Right lobe of liver (tissue), 6 donors: Measurements from ENCODE around the gene C2CD5. TPM values are rescaled to one million over a fixed set of nuclear protein-coding genes. Genes with fewer than 3 reads are reported as not detected.

Experiments
- ATAC-seq, 4 donors: fragments of 200-7000 bp; cut with Tn5 transposase; one replicate each; pipeline ENCODE4 v1.9.1; 2020; ENCODE audit warnings: mild to moderate bottlenecking in 4 of 4, moderate library complexity in 4 of 4
- DNase-seq, 3 donors: peaks; one replicate each; pipeline ENCODE4 v3.0.0-alpha.2; 2020
- H3K27ac ChIP-seq, 3 donors: fragments of 200-600 bp; one replicate each; pipeline ENCODE4 v1.8.0; 2022
- H3K27me3 ChIP-seq, 2 donors: fragments of 200-600 bp; one replicate each; pipeline ENCODE4 v1.8.0; 2022
- H3K36me3 ChIP-seq, 4 donors: fragments of 200-600 bp; sonication (generic) in 1 of 4; one replicate each; pipeline versions ENCODE4 v1.5.1 to v1.8.0; 2017 to 2022; ENCODE audit warnings: control low read depth in 1 of 4
- H3K4me1 ChIP-seq, 4 donors: fragments of 200-600 bp; sonication (generic) in 1 of 4; one replicate each; pipeline versions ENCODE4 v1.5.1 to v1.8.0; 2017 to 2022; ENCODE audit warnings: control low read depth in 1 of 4
- H3K4me3 ChIP-seq, 3 donors: fragments of 200-600 bp; one replicate each; pipeline ENCODE4 v1.8.0; 2022
- H3K9me3 ChIP-seq, 4 donors: fragments of 200-600 bp; sonication (generic) in 1 of 4; one replicate each; pipeline versions ENCODE4 v1.5.1 to v1.8.0; 2017 to 2022; ENCODE audit warnings: control low read depth in 1 of 4
- POLR2A ChIP-seq: fragments of 450-650 bp; IDR thresholded peaks from one replicate; pipeline ENCODE4 v1.6.1; 2017; ENCODE audit warnings: antibody characterized with exemption, mild to moderate bottlenecking
- WGBS: methylation state at CpG from one replicate; pipeline ENCODE4 v1.1.6; 2018; ENCODE audit warnings: low coverage, low lambda C conversion rate; ENCODE audit not compliant: insufficient coverage; ENCODE audit errors: missing lambda C conversion rate; 5-methylcytosine and 5-hydroxymethylcytosine counted together
- intact Hi-C, 2 donors: fragments of 100-400 bp; cut with DNase I; formaldehyde crosslinking; loops; one replicate each; pipeline versions ENCODE4 v1.11.2 to v1.14.1; 2022
- total RNA-seq, 6 experiments: library from RNA; depleted of rRNA in 2 of 6; stranded (reverse); fragments of >200 nt in 2 of 6; fragmentation: NEBNext Ultra II Directional in 3 of 6; extraction: Animal tissue kit (Norgen Biotek cat#: 25700) in 3 of 6; gene quantifications; one replicate each; pipeline versions ENCODE4 v1.1.0 to v1.2.4, GENCODE V29; 2016 to 2023
- TF ChIP-seq, protein P1 (sequence below), 4 donors: fragments of 200-600 bp in 3 of 4; fragments of 450-650 bp in 1 of 4; IDR thresholded peaks; one replicate each; pipeline versions ENCODE4 v1.5.1 to v1.8.0; 2016 to 2022; ENCODE audit warnings: antibody characterized with exemption in 4 of 4, mild to moderate bottlenecking in 2 of 4
- donor health status: DM: no; HTN: yes; CAD: no.
- donor health status: DM: no; HTN: no; CAD: no.
- donor health status: DM: no; HTN: no; CAD: no.
- donor health status: DM: no; HTN: yes; CAD: no.
- donor health status: DM: no; HTN: yes; CAD: no.

The C2CD5 gene
- total RNA-seq, 6 experiments from 2014 or later, result 8.5 to 15.1 (median 12.4) TPM

GRCh38 chr12:22529281-22530060, 14.9 kb downstream of the C2CD5 start:
- no peak for TF ChIP-seq POLR2A
- TF ChIP-seq, protein P1, sequence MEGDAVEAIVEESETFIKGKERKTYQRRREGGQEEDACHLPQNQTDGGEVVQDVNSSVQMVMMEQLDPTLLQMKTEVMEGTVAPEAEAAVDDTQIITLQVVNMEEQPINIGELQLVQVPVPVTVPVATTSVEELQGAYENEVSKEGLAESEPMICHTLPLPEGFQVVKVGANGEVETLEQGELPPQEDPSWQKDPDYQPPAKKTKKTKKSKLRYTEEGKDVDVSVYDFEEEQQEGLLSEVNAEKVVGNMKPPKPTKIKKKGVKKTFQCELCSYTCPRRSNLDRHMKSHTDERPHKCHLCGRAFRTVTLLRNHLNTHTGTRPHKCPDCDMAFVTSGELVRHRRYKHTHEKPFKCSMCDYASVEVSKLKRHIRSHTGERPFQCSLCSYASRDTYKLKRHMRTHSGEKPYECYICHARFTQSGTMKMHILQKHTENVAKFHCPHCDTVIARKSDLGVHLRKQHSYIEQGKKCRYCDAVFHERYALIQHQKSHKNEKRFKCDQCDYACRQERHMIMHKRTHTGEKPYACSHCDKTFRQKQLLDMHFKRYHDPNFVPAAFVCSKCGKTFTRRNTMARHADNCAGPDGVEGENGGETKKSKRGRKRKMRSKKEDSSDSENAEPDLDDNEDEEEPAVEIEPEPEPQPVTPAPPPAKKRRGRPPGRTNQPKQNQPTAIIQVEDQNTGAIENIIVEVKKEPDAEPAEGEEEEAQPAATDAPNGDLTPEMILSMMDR (IDR thresholded peaks at IDR 0.05), result peak; percentile 45 to 60 (median 52)
- Histone ChIP-seq H3K4me3 (no peak overlapping the region), H3K9me3 (no peaks in the 10 kb centered on the region), H3K4me1 (no peaks in the 10 kb centered on the region), H3K27ac (no peak overlapping the region), H3K27me3 (no peaks in the 10 kb centered on the region), H3K36me3 (peaks cover 0 to 1% (median under 1%) of the 10 kb centered on the region in 4 donors)
- intact Hi-C loops, result no loop called here
- 98% methylated on average over 3 of the region's 3 CpGs for WGBS
- DNase-seq (no peak), ATAC-seq (peak; percentile 74 to 86 (median 75))

DNA sequence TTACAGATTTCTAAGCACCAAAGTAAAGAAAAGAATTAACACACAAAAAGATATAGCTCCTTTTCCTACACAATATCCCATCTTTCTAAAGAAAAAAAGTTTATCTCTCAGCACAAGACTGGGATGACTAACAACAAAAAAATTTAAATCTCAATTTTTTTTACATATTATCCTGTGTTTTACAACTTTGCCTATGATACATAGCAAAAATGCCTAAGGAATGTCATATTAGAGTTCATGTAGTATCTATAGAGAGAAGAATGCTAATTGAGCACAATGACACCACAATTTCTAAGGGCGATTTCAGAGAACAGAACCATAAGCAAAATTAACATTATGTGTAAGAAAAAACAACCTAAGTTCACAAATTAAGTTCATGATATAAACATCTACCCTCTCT, 16.3 kb downstream of the C2CD5 start:
- DNase-seq, result no peak
- Histone ChIP-seq H3K36me3 (peaks cover 0 to 6% (median 0%) of the 10 kb centered on the region in 4 donors), H3K27me3 (no peaks in the 10 kb centered on the region), H3K4me3 (no peak overlapping the region), H3K9me3 (no peaks in the 10 kb centered on the region), H3K4me1 (no peaks in the 10 kb centered on the region), H3K27ac (no peak overlapping the region)
- TF ChIP-seq POLR2A, result no peak
- no peak for ATAC-seq
- intact Hi-C loops, result no loop called here
- 92% methylated on average over 1 of the region's 1 CpG for WGBS

DNA sequence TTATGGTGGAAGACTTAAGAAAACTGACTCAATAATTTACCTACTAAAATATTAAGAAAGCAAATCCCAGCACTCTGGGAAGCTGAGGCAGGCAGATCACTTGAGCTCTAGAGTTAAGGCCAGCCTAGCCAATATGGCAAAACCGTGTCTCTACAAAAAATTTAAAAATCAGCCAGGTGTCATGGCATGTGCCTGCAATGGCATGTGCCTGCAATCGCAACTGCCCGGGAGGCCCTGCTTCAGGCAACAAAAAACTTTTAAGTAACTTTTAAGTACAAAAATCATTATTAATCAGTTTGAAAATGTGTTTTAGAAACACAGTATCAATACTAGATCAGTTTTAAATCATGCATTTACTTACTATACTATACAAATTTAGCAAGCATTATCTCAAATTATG, 17.5 kb downstream of the C2CD5 start:
- Histone ChIP-seq H3K4me3 (no peak overlapping the region), H3K27ac (no peak overlapping the region), H3K36me3 (peaks cover 0 to 6% (median 0%) of the 10 kb centered on the region in 4 donors), H3K27me3 (no peaks in the 10 kb centered on the region), H3K4me1 (no peaks in the 10 kb centered on the region), H3K9me3 (no peaks in the 10 kb centered on the region)
- TF ChIP-seq POLR2A, result no peak
- TF ChIP-seq, protein P1 (IDR thresholded peaks at IDR 0.05), result no peak
- WGBS, result 87% methylated on average over 3 of the region's 3 CpGs
- ATAC-seq (no peak), DNase-seq (no peak)
- intact Hi-C loops, result no loop called here

GRCh38 chr12:22525426-22525825, 18.9 kb downstream of the C2CD5 start:
- TF ChIP-seq, protein P1 (IDR thresholded peaks at IDR 0.05), result no peak
- no peak for TF ChIP-seq POLR2A
- Histone ChIP-seq H3K4me3 (no peak overlapping the region), H3K4me1 (no peaks in the 10 kb centered on the region), H3K36me3 (peaks cover 0 to 6% (median 0%) of the 10 kb centered on the region in 4 donors), H3K9me3 (no peaks in the 10 kb centered on the region), H3K27me3 (no peaks in the 10 kb centered on the region), H3K27ac (no peak overlapping the region)
- ATAC-seq (no peak), DNase-seq (no peak)
- WGBS, result 60% methylated on average over 2 of the region's 2 CpGs
- intact Hi-C loops, result no loop called here

- intact Hi-C loops, result no loop called here
- peaks cover 0 to 11% (median 0%) of the 10 kb centered on the region in 4 donors for H3K36me3 ChIP-seq
- no peak overlapping the region for H3K4me3 ChIP-seq
- no peaks in the 10 kb centered on the region for H3K9me3 ChIP-seq
- ATAC-seq (no peak), DNase-seq (no peak)
- no peaks in the 10 kb centered on the region for H3K27me3 ChIP-seq
- 89% methylated on average over 3 of the region's 6 CpGs for WGBS
- TF ChIP-seq POLR2A, result no peak
- TF ChIP-seq, protein P1 (IDR thresholded peaks at IDR 0.05), result no peak
- H3K4me1 ChIP-seq, result no peaks in the 10 kb centered on the region
- H3K27ac ChIP-seq, result no peak overlapping the region
Observed at GRCh38 chr12:22518998-22519397, 25.3 kb downstream of the C2CD5 start.
